Measurements from ENCODE around the gene SIRT5. TPM values are rescaled to one million over a fixed set of nuclear protein-coding genes. Genes with fewer than 3 reads are reported as not detected.

Gene SIRT5
- total RNA-seq, 1 donor from 2014 or later, result 7.1 TPM

DNA sequence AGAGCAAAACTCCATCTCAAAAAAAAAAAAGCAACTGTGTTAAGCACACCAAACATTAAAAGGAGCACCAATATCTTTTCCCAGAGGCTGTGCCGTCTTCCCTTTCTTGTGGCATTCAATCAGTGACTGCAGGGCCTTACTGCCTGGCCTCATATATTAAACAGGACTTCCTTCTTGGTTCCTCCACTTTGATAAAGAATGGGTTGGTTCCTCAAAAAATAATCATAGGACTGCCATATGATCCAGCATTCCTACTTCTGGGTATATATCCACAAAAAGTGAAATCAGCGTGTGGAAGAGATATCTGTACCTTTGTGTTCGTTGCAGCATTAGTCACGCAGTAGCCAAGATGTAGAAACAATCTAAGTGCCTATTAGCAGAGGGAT lies 46.7 kb upstream of the SIRT5 start:
- Histone ChIP-seq H3K27me3 (no peaks in the 10 kb centered on the region), H3K9me3 (no peaks in the 10 kb centered on the region), H3K36me3 (no peaks in the 10 kb centered on the region), H3K4me3 (no peak overlapping the region), H3K4me1 (no peaks in the 10 kb centered on the region), H3K27ac (no peak overlapping the region)
- TF ChIP-seq POLR2A (IDR thresholded peaks at IDR 0.05) (no peak), POLR2AphosphoS5 (IDR thresholded peaks at IDR 0.05; ENCODE audit: insufficient read depth in 1 of 2, low read depth in 1 of 2) (no peak)
- TF ChIP-seq, protein P1, sequence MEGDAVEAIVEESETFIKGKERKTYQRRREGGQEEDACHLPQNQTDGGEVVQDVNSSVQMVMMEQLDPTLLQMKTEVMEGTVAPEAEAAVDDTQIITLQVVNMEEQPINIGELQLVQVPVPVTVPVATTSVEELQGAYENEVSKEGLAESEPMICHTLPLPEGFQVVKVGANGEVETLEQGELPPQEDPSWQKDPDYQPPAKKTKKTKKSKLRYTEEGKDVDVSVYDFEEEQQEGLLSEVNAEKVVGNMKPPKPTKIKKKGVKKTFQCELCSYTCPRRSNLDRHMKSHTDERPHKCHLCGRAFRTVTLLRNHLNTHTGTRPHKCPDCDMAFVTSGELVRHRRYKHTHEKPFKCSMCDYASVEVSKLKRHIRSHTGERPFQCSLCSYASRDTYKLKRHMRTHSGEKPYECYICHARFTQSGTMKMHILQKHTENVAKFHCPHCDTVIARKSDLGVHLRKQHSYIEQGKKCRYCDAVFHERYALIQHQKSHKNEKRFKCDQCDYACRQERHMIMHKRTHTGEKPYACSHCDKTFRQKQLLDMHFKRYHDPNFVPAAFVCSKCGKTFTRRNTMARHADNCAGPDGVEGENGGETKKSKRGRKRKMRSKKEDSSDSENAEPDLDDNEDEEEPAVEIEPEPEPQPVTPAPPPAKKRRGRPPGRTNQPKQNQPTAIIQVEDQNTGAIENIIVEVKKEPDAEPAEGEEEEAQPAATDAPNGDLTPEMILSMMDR (IDR thresholded peaks at IDR 0.05), result no peak
- DNase-seq (ENCODE audit: extremely low spot score in 2 of 2), result no peak
- intact Hi-C loops (cut with DNase I), result no loop called here

DNA sequence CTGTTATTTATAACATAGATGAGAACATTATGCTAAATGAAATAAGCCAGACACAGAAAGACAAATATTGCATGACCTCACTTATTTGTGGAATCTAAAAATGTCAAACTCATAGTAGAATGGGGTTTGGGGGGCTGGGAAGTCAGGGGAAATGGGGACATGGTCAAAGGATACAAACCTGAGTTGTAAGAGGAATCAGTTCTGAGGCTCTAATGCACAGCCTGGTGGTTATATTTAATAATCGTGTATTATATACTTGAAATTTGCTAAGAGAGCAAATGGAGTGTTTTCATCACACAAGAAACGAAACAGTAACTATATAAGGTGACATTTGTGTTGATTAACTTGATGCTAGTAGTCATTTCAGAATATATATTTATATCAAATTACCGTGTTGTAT lies 46.2 kb upstream of the SIRT5 start:
- no peaks in the 10 kb centered on the region for H3K4me1 ChIP-seq
- no peaks in the 10 kb centered on the region for H3K27me3 ChIP-seq
- TF ChIP-seq POLR2AphosphoS5 (IDR thresholded peaks at IDR 0.05; ENCODE audit: insufficient read depth in 1 of 2, low read depth in 1 of 2), result no peak
- TF ChIP-seq POLR2A (IDR thresholded peaks at IDR 0.05), result no peak
- TF ChIP-seq, protein P1 (IDR thresholded peaks at IDR 0.05), result no peak
- no peak overlapping the region for H3K4me3 ChIP-seq
- H3K9me3 ChIP-seq, result no peaks in the 10 kb centered on the region
- H3K36me3 ChIP-seq, result no peaks in the 10 kb centered on the region
- no peak overlapping the region for H3K27ac ChIP-seq
- intact Hi-C loops (cut with DNase I), result no loop called here
- no peak for DNase-seq (ENCODE audit: extremely low spot score in 2 of 2)

- Histone ChIP-seq H3K9me3 (no peaks in the 10 kb centered on the region), H3K27me3 (no peaks in the 10 kb centered on the region), H3K4me3 (no peak overlapping the region), H3K36me3 (no peaks in the 10 kb centered on the region), H3K4me1 (no peaks in the 10 kb centered on the region), H3K27ac (no peak overlapping the region)
- intact Hi-C loops (cut with DNase I), result no loop called here
- no peak for DNase-seq (ENCODE audit: extremely low spot score in 2 of 2)
- TF ChIP-seq POLR2AphosphoS5 (IDR thresholded peaks at IDR 0.05; ENCODE audit: insufficient read depth in 1 of 2, low read depth in 1 of 2) (no peak), POLR2A (IDR thresholded peaks at IDR 0.05) (no peak)
- TF ChIP-seq, protein P1 (IDR thresholded peaks at IDR 0.05), result no peak
Measured at GRCh38 chr6:13528777-13529343, 45.5 kb upstream of the SIRT5 start.

DNA sequence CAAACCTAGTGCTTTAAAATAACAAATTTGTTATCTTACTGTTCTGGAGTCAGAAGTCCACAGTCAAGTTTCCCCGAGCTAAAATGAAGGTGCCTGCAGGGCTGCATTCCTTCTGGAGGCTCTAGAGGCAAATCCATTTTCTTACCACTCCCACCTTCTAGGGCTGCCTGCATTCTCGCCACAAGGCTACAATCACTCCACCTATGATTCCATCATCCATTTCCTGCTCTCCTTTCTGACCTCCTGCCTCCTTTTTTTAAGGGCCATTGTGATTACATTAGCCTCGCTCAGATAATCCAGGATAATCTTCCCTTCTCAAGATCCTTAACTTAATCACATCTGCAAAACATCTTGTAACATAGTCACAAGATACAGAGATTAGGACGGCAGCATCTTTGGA lies 42.4 kb upstream of the SIRT5 start:
- TF ChIP-seq POLR2AphosphoS5 (IDR thresholded peaks at IDR 0.05; ENCODE audit: insufficient read depth in 1 of 2, low read depth in 1 of 2), result no peak
- TF ChIP-seq, protein P1 (IDR thresholded peaks at IDR 0.05), result no peak
- TF ChIP-seq POLR2A (IDR thresholded peaks at IDR 0.05), result no peak
- Histone ChIP-seq H3K4me3 (no peak overlapping the region), H3K4me1 (no peaks in the 10 kb centered on the region), H3K36me3 (no peaks in the 10 kb centered on the region), H3K27me3 (no peaks in the 10 kb centered on the region), H3K27ac (no peak overlapping the region), H3K9me3 (no peaks in the 10 kb centered on the region)
- intact Hi-C loops (cut with DNase I), result no loop called here
- DNase-seq (ENCODE audit: extremely low spot score in 2 of 2), result no peak

GRCh38 chr6:13534536-13534935 lies 39.9 kb upstream of the SIRT5 start:
- TF ChIP-seq POLR2AphosphoS5 (IDR thresholded peaks at IDR 0.05; ENCODE audit: insufficient read depth in 1 of 2, low read depth in 1 of 2) (no peak), POLR2A (IDR thresholded peaks at IDR 0.05) (no peak)
- TF ChIP-seq, protein P1 (IDR thresholded peaks at IDR 0.05), result no peak
- intact Hi-C loops (cut with DNase I), result no loop called here
- no peaks in the 10 kb centered on the region for H3K9me3 ChIP-seq

More at GRCh38 chr6:13534536-13534935, 39.9 kb upstream of the SIRT5 start:
- no peaks in the 10 kb centered on the region for H3K4me1 ChIP-seq
- H3K36me3 ChIP-seq, result no peaks in the 10 kb centered on the region
- H3K27me3 ChIP-seq, result no peaks in the 10 kb centered on the region
- no peak overlapping the region for H3K27ac ChIP-seq
- no peak overlapping the region for H3K4me3 ChIP-seq
- DNase-seq (ENCODE audit: extremely low spot score in 2 of 2), result no peak

Data from vagina (tissue), 2 donors.